Measurements from ENCODE around the gene COL9A3.

Gene COL9A3

DNA sequence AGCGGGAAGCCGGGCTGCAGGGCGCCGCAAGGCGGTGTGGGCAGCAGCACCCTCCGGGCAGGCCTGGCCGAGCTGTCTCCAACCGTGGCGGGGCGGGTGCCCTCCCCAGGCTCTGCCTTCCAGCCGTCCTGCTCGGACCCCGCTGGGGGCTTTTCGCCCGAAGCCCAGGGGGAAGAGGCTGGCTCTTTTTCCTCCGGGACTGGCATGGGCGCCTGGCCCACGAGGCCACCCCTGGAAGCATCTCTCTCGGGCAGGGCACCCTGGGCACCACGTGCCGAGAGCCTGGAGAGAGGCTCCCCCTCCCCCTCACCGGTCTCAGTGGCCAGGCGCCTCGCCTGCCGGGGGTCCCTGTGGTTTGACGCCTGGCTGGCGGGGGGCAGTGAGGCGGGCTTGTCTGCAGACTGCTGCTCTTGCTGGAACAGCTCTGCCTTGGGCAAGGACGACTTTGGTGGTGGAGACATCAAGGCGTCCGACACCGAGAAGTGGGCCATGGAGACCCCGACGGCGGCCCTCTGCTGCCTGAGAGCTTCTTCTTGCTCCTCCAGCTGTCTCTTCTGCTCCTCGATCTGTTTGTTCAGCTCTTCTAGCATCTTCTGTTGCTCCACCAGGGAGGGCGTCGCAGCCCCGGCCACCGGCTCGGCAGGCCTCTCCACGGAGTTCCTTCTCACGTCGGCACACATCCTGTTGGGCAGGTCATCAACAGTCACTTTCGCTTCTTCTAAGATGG lies 64.2 kb downstream of the COL9A3 start:
- no peak for DNase-seq (ENCODE audit: low read depth)

DNA sequence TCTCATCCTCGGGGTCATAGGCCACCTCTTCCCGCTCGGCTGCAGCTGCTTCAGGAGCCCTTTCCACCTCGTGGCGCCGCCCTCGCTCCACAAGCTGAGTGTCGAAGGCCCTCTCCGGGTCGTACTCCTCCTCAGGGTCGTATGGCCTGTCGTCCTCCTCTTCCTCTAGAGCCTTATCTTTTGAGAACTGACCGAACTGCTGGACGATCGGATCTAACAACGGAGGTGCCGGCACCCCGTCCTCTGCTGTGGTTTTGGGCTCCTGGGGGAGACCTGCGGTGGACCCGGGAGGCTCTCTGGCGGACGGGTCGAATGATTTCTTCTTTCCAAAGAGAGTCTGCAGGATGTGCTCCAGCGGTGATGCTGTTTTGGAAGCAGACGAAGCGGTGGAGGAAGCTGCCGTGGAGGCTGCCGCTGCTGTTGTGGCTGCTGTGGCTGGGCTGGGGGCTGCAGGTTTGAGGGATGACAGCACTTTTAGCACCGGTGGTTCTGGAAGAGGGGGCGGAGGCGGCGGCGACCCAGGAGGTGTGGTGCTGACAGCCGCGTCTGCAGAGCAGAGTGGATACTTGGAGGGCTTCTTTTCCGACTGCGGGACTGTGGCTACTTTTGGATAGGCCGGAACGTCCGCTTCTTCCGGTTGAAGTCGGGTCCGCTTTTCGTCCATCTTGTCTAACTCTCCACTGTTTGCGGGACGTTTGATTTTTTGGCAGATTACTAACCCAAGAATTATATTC lies 65.0 kb downstream of the COL9A3 start:
- DNase-seq (ENCODE audit: low read depth) = no peak

DNA sequence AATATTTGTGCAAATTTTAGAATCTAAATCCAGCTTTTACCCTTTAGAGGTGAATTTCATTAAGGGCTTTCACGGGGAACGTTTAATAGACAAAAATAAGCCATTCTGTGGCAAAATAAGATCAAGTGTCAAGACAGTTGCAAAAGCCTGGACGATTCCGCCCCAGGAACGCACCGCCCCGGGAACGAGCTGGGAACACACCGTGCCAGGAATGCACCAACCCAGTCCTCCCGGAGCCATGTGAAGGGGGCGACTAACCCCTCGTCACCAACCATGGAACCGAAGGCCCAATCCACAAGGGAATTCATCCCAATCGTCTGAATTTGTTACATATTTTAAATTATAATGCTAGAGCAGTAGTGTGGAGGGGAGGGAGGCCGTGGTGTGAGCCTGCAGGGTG lies 65.6 kb downstream of the COL9A3 start:
- no peak for DNase-seq (ENCODE audit: low read depth)

DNA sequence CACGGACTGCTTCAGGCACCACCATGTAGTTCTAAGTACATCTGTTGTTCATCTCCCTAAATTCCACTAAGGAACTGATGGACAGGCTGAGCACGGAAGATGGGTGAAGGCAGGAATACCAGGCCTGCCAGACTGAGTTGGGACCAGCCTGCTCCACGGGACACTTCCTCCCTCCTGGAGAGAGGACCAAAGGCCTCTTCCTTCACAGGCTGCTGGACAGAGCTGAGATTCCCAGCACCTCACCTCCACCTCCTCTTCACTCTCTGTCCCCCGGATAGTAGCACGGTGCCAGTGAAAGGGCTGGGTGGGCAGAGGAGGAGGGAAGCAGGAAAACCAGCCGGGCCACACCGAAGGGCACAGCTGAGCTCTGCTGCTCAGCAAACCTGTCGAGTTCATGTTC lies 67.7 kb downstream of the COL9A3 start:
- no peak for DNase-seq (ENCODE audit: low read depth)

GRCh38 chr20:62885046-62885895 lies 68.4 kb downstream of the COL9A3 start:
- no peak for DNase-seq (ENCODE audit: low read depth)

DNA sequence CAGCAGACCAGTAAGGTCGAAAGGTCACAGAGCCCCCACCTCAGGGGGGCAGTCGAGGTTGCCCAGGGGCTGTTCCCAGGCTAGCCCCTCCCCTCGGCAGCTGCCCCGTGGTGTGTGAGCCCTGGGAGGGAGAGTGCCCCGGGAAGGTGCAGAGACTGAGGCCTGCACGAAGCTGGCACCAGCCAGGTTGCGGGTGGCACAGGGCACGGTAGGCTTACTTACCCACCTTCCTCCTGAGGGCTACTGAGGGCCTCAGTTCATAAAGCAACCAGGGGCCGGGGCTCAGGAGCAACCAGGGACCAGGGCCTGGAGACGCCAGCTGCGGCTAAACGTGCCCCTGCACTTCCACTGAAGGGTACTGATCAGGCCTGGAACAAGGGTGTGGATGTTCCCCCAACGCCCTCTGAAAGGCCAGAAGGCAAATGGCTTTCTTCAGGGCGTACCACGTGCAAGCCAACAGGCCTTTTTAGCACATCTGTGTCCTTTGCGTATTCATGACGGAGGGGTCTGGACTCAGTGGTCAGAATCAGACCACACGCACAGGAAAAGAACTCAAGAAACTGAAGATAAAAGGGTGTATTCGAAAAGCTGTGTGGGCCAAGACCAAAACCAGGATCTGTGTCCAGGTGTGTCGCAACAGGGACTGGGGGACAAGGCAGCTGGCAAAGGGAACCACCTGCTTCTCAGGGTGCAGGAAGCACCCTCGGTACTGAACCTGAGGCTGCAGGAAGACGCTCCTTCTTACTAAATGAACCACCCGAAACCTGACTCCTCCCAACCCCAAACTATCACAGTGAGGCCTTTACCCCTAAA lies 69.3 kb downstream of the COL9A3 start:
- no peak for DNase-seq (ENCODE audit: low read depth)

DNA sequence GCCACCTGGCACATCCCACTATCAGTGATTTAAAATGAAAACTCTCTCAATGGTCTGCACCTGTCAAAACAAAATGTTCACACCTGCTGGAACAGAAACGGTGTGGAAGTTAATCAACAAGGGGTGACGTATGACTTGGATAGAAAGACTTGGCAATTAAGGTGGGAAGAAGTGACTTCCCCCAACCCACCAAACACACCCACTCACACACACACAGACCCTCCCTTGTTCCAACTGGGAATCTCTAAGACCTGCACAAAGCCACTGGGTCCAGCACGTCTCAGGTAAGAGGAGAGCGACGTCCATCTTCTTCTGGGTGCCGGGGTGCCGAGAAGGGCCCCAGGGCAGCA lies 69.8 kb downstream of the COL9A3 start:
- DNase-seq (ENCODE audit: low read depth) = no peak

GRCh38 chr20:62887152-62887859 lies 70.5 kb downstream of the COL9A3 start:
- DNase-seq (ENCODE audit: low read depth) = peak; percentile 23

DNA sequence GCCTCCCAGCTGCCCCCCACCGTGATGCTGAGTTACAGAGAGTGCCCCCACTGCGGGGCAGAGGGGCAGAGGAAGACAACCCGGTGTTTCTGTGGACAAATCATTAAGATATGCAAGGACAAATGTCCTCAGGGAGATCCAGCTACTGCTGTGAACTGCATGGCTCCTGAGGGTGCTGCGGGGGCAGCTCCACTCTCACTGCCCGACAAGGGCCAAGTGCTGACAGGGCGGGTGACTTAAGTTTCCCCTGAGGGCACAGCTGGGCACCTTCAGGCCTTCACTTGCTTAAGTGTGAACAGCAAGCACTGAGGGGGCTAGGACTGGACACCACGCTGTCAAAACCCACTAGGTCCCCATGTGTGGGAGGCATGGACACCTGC lies 71.0 kb downstream of the COL9A3 start:
- DNase-seq (ENCODE audit: low read depth) = no peak

GRCh38 chr20:62888406-62888805 lies 71.6 kb downstream of the COL9A3 start:
- DNase-seq (ENCODE audit: low read depth) = no peak

DNA sequence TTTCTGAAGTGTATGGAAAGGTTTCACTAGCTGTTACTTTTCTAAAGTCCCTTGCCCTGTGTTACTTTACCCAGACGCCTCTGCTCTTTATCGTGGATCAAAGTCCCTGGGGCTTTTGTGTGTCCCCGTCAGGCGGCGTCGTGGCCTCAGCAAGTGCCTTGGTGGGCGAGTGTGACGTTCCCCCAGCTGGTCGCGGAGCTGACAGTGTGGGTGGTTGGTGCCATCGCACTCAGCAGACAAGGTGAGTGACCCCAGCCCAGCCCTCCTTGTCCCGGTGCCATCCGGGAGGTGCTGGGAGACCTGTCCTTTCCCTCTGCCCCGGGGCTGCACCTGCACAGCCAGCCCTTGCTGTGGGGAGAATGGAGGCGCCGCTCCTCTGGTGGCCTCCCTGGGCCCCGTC lies 72.1 kb downstream of the COL9A3 start:
- DNase-seq (ENCODE audit: low read depth) = no peak

- DNase-seq (ENCODE audit: low read depth) = no peak
These were observed 72.6 kb downstream of the COL9A3 start for GRCh38 chr20:62889411-62889810.

DNA sequence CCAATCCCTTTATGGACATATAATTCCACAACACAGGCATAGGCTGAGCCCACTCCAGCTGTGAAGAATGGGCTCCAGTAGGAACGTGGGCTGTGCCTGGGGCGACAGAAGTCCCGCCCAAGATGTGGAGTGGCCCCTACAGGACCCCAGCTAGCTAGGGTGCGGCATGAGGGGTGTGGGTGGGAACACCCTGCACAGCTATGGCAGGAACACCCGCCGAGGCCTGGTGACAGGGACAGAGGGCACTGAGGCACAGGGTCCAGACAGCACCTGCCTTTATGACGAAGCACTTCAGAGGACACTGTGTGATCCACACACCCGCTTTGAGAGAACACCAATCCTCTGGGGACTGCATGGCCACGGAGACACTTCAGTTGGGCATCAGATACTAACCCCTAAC lies 73.0 kb downstream of the COL9A3 start:
- no peak for DNase-seq (ENCODE audit: low read depth)

DNA sequence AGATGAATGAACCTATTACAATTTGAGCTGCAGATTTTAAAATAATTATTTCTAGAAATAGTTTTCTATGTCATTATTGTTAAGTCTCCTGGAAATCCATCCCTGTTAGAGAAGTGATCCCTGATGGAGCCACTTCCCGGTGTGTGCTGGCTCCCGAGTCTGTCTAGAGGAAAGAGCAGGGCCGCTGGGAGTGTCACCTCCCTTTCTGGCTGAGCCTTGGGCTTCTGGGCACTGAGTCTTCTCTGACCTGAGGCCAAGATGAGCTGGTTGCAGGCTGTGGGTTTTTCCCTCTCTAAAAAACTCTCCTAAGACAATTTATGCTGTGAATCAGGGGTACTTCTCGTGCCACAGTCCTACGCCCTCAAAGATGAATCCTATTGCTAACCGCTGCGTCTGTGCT lies 73.6 kb downstream of the COL9A3 start:
- no peak for DNase-seq (ENCODE audit: low read depth)

All from activated T-cell treated with anti-CD3 and anti-CD28 coated beads for 1 hour (primary cell).